Keratinocyte (primary cell): Measurements from ENCODE around the gene MOCS3. TPM values are rescaled to one million over a fixed set of nuclear protein-coding genes. Genes with fewer than 3 reads are reported as not detected.

Source experiments
- DNase-seq: peaks from one replicate; pipeline ENCODE4 v3.0.0-alpha.2; 2011; ENCODE audit warnings: low read depth, missing footprints, low spot score
- FAIRE-seq: peaks from 2 replicates; lab custom pipeline; 2011; peaks lifted over from hg19 to GRCh38; lab: Jason Lieb, UNC
- H2AFZ ChIP-seq: 2 replicates; pipeline ENCODE4 v1.6.0; 2012; ENCODE audit warnings: low read length, control low read depth, inconsistent platforms; ENCODE audit not compliant: control insufficient read depth
- H3K27ac ChIP-seq: 2 replicates; pipeline ENCODE4 v1.5.1; 2011; ENCODE audit warnings: low read length; ENCODE audit not compliant: control insufficient read depth, insufficient read depth
- H3K27me3 ChIP-seq: 3 replicates; pipeline ENCODE4 v1.6.0; 2011; ENCODE audit warnings: low read length; ENCODE audit not compliant: control insufficient read depth, insufficient read depth; ENCODE audit errors: extremely low read depth
- H3K36me3 ChIP-seq, 2 experiments: 2 replicates in 1 of 2; 3 replicates in 1 of 2; pipeline ENCODE4 v1.5.1; 2011; ENCODE audit warnings: low read length in 2 of 2, mild to moderate bottlenecking in 1 of 2; ENCODE audit not compliant: control insufficient read depth in 2 of 2, insufficient read depth in 2 of 2; ENCODE audit errors: extremely low read depth in 1 of 2
- H3K4me1 ChIP-seq: 3 replicates; pipeline ENCODE4 v1.5.1; 2011; ENCODE audit warnings: low read length; ENCODE audit not compliant: control insufficient read depth, insufficient read depth; ENCODE audit errors: extremely low read depth
- H3K4me2 ChIP-seq: 3 replicates; pipeline ENCODE4 v1.6.0; 2011; ENCODE audit warnings: low read depth, low read length; ENCODE audit not compliant: control insufficient read depth, insufficient read depth; ENCODE audit errors: extremely low read depth
- H3K4me3 ChIP-seq, 3 experiments: fragments of 200-600 bp in 1 of 3; sonication (generic) in 1 of 3; 2 replicates in 2 of 3; 3 replicates in 1 of 3; pipeline ENCODE4 v1.5.1; 2011 to 2016; ENCODE audit warnings: low read length in 3 of 3, mild to moderate bottlenecking in 3 of 3, control low read depth in 2 of 3, inconsistent platforms in 1 of 3, low read depth in 1 of 3, mixed read lengths in 1 of 3, mixed run types in 1 of 3, moderate library complexity in 1 of 3; ENCODE audit not compliant: control insufficient read depth in 2 of 3, insufficient read depth in 2 of 3; ENCODE audit errors: extremely low read depth in 1 of 3
- H3K79me2 ChIP-seq: 2 replicates; pipeline ENCODE4 v1.6.0; 2012; ENCODE audit warnings: low read length; ENCODE audit not compliant: control insufficient read depth, insufficient read depth
- H3K9ac ChIP-seq: 3 replicates; pipeline ENCODE4 v1.6.0; 2011; ENCODE audit warnings: low read length; ENCODE audit not compliant: control insufficient read depth, insufficient read depth; ENCODE audit errors: extremely low read depth
- H3K9me1 ChIP-seq: 3 replicates; pipeline ENCODE4 v1.6.0; 2011; ENCODE audit warnings: low read length; ENCODE audit not compliant: control insufficient read depth, insufficient read depth; ENCODE audit errors: extremely low read depth
- H3K9me3 ChIP-seq: 2 replicates; pipeline ENCODE4 v1.5.1; 2012; ENCODE audit warnings: low read depth, low read length; ENCODE audit not compliant: control insufficient read depth
- H4K20me1 ChIP-seq: 3 replicates; pipeline ENCODE4 v1.6.0; 2011; ENCODE audit warnings: low read length; ENCODE audit not compliant: control insufficient read depth, insufficient read depth; ENCODE audit errors: extremely low read depth
- EZH2 ChIP-seq: IDR thresholded peaks from one replicate; pipeline ENCODE4 v1.6.1; 2012; ENCODE audit warnings: inconsistent platforms, mild to moderate bottlenecking, low read length, moderate library complexity
- dilution Hi-C: fragments of 300-500 bp; cut with MboI; formaldehyde crosslinking; loops from one replicate; pipeline ENCODE4 v1.7.0; 2020; ENCODE audit warnings: low sequenced_read_pairs; ENCODE audit not compliant: extremely low pct_ligation_motif_present
- polyA minus RNA-seq, 3 experiments: library from RNA; depleted of rRNA, polyadenylated mRNA; stranded (reverse); fragments of >200 nt; gene quantifications; 1 replicate in 1 of 3; 2 replicates in 1 of 3; 3 replicates in 1 of 3; pipeline ENCODE4 v1.2.3, GENCODE V29; 2011
- polyA plus RNA-seq, 5 experiments: library from polyadenylated mRNA; depleted of rRNA in 3 of 5; stranded (reverse) in 3 of 5; stranded (forward) in 1 of 5; unstranded in 1 of 5; fragments of >200 nt; gene quantifications; 1 replicate in 1 of 5; 2 replicates in 3 of 5; 3 replicates in 1 of 5; pipeline versions ENCODE4 v1.2.1 to v1.2.3, GENCODE V29; 2011 to 2012; ENCODE audit warnings: missing spikeins in 2 of 5, low read depth in 1 of 5, low replicate concordance in 1 of 5
- TF ChIP-seq, protein P1 (sequence below), 3 experiments: IDR thresholded peaks in 1 of 3; conservative IDR thresholded peaks in 1 of 3; optimal IDR thresholded peaks in 1 of 3; 2 replicates in 2 of 3; 3 replicates in 1 of 3; pipeline versions ENCODE3 to v1.5.1; 2011; ENCODE audit warnings: low read length in 3 of 3, mild to moderate bottlenecking in 3 of 3, moderate library complexity in 2 of 3, control low read depth in 1 of 3, inconsistent platforms in 1 of 3; ENCODE audit not compliant: insufficient read depth in 2 of 3; ENCODE audit errors: extremely low read depth in 1 of 3

Gene MOCS3, protein sequence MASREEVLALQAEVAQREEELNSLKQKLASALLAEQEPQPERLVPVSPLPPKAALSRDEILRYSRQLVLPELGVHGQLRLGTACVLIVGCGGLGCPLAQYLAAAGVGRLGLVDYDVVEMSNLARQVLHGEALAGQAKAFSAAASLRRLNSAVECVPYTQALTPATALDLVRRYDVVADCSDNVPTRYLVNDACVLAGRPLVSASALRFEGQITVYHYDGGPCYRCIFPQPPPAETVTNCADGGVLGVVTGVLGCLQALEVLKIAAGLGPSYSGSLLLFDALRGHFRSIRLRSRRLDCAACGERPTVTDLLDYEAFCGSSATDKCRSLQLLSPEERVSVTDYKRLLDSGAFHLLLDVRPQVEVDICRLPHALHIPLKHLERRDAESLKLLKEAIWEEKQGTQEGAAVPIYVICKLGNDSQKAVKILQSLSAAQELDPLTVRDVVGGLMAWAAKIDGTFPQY
- polyA plus RNA-seq = 4.0 to 5.8 TPM (median 4.5 TPM) in 3 replicates
- 1.1 TPM for polyA plus RNA-seq (2011; ENCODE audit: low read depth)
- polyA plus RNA-seq (2011; cell fraction: cytosol; rRNA removed) = 3.1 and 3.4 TPM in 2 replicates
- 4.7 and 5.6 TPM in 2 replicates for polyA plus RNA-seq (2011; cell fraction: nucleus; rRNA removed)
- 2.8 and 5.2 TPM in 2 replicates for polyA plus RNA-seq (2012; ENCODE audit: low replicate concordance)
- polyA minus RNA-seq = 6.3 to 10.3 TPM (median 7.0 TPM) in 3 replicates
- polyA minus RNA-seq (2011; cell fraction: cytosol; rRNA and poly(A)+ RNA removed) = 8.2 TPM
- polyA minus RNA-seq (2011; cell fraction: nucleus; rRNA and poly(A)+ RNA removed) = 7.5 and 8.1 TPM in 2 replicates

DNA sequence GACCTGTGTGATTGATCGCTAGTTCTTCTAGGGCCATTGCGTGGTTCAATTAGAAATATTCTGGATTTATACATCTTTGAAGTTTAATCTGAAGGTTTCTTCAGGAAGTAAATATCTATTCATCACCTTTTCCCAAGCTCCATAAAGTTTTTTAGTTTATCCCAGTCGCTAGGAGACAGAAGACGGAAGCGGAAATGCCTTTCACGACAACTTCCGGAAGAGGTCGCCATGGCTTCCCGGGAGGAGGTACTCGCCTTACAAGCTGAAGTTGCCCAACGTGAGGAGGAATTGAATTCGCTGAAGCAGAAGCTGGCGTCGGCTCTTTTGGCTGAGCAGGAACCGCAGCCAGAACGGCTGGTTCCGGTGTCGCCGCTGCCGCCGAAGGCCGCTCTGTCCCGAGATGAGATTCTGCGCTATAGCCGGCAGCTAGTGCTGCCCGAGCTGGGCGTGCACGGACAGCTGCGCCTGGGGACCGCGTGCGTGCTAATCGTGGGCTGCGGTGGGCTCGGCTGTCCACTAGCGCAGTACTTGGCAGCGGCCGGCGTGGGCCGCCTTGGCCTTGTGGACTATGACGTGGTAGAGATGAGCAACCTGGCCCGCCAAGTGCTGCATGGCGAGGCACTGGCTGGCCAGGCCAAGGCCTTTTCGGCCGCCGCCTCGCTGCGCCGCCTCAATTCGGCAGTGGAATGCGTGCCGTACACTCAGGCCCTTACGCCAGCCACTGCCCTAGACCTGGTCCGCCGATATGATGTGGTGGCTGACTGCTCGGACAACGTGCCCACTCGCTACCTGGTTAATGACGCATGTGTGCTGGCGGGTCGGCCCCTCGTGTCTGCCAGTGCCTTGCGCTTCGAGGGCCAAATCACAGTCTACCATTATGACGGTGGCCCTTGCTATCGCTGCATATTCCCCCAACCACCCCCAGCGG lies at the start of gene MOCS3:
TSS of gene MOCS3 (plus strand) at position 204 of the 928 bp plus-strand sequence. CDS start at position 229, 25 bp downstream.
- peaks cover 9% of the 10 kb centered on the region for H4K20me1 ChIP-seq
- peak within 1 kb of the TSS; percentile 96 for H2AFZ ChIP-seq
- H3K4me3 ChIP-seq = peak within 1 kb of the TSS; percentile 69 to 99 (median 99)
- dilution Hi-C loops = no loop called here
- H3K79me2 ChIP-seq = peaks cover 79% of the 10 kb centered on the region
- H3K9me3 ChIP-seq = no peaks in the 10 kb centered on the region
- peak within 1 kb of the TSS; percentile 96 for H3K4me2 ChIP-seq
- DNase-seq (peak; percentile 68), FAIRE-seq (peak; percentile 9)
- H3K27ac ChIP-seq = peak within 1 kb of the TSS; percentile 100
- TF ChIP-seq EZH2 = no peak
- TF ChIP-seq, protein P1, sequence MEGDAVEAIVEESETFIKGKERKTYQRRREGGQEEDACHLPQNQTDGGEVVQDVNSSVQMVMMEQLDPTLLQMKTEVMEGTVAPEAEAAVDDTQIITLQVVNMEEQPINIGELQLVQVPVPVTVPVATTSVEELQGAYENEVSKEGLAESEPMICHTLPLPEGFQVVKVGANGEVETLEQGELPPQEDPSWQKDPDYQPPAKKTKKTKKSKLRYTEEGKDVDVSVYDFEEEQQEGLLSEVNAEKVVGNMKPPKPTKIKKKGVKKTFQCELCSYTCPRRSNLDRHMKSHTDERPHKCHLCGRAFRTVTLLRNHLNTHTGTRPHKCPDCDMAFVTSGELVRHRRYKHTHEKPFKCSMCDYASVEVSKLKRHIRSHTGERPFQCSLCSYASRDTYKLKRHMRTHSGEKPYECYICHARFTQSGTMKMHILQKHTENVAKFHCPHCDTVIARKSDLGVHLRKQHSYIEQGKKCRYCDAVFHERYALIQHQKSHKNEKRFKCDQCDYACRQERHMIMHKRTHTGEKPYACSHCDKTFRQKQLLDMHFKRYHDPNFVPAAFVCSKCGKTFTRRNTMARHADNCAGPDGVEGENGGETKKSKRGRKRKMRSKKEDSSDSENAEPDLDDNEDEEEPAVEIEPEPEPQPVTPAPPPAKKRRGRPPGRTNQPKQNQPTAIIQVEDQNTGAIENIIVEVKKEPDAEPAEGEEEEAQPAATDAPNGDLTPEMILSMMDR (optimal IDR thresholded peaks at IDR 0.05 in 1 of 3, IDR thresholded peaks at IDR 0.05 in 1 of 3, conservative IDR thresholded peaks at IDR 0.05 in 1 of 3; ENCODE audit: extremely low read depth in 1 of 3, insufficient read depth in 2 of 3, low read length in 3 of 3) = no peak
- no peaks in the 10 kb centered on the region for H3K9me1 ChIP-seq
- H3K27me3 ChIP-seq = no peaks in the 10 kb centered on the region
- H3K36me3 ChIP-seq = peaks cover 1 to 3% of the 10 kb centered on the region in 2 experiments
- H3K9ac ChIP-seq = peak within 1 kb of the TSS; percentile 94
- H3K4me1 ChIP-seq = peaks cover 20% of the 10 kb centered on the region

GRCh38 chr20:50909413-50909812 lies 49.2 kb upstream of the MOCS3 start:
- Histone ChIP-seq H3K27me3 (no peaks in the 10 kb centered on the region), H4K20me1 (peaks cover 20% of the 10 kb centered on the region), H3K4me1 (peaks cover 11% of the 10 kb centered on the region), H3K9me1 (peaks cover 5% of the 10 kb centered on the region), H3K9ac (no peak overlapping the region), H3K4me3 (no peak overlapping the region), H3K79me2 (peaks cover 99% of the 10 kb centered on the region), H3K4me2 (no peak overlapping the region), H2AFZ (no peak overlapping the region), H3K27ac (no peak overlapping the region), H3K9me3 (no peaks in the 10 kb centered on the region), H3K36me3 (peaks cover 9 to 10% of the 10 kb centered on the region in 2 experiments)
- DNase-seq (no peak), FAIRE-seq (no peak)
- TF ChIP-seq EZH2 = no peak
- TF ChIP-seq, protein P1 (optimal IDR thresholded peaks at IDR 0.05 in 1 of 3, IDR thresholded peaks at IDR 0.05 in 1 of 3, conservative IDR thresholded peaks at IDR 0.05 in 1 of 3; ENCODE audit: extremely low read depth in 1 of 3, insufficient read depth in 2 of 3, low read length in 3 of 3) = no peak
- dilution Hi-C loops = no loop called here
